ENCODE data around the gene WDR19.

WDR19 gene

DNA sequence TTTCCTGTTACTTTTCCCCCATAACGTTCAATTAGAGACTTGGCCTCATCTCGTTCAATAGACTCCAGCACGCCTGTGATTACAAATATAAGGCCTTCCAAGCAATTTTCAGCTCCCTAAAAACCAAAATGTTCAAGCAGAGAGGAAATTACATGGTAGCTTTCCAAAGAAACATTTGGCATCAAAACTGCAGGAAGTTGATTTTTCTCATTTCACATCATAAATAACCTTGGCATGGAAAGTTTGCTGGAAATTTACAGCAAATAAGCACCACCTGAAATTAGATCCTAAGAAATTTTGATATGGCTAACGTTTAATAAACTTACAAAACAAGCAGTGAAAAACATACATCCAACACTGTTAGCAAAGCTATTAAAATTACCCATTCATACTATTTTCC, 130.5 kb downstream of the WDR19 start:
- no peak for TF ChIP-seq CTCF (IDR thresholded peaks at IDR 0.05; ENCODE audit: insufficient read depth, low read length, poor library complexity, severe bottlenecking)
- no peak overlapping the region for H3K4me3 ChIP-seq (replicated peaks; ENCODE audit: low read depth, low read length)
- DNase-seq (ENCODE audit: extremely low read depth, insufficient read length) = no peak
- H3K27me3 ChIP-seq (replicated peaks; ENCODE audit: control insufficient read depth, insufficient read depth, low read length) = no peaks in the 10 kb centered on the region
- peaks cover 13% of the 10 kb centered on the region for H3K36me3 ChIP-seq (ENCODE audit: control insufficient read depth, insufficient read depth, low read length)

GRCh38 chr4:39319676-39320075, 137.3 kb downstream of the WDR19 start:
- no peak for TF ChIP-seq CTCF (IDR thresholded peaks at IDR 0.05; ENCODE audit: insufficient read depth, low read length, poor library complexity, severe bottlenecking)
- peaks cover 5% of the 10 kb centered on the region for H3K36me3 ChIP-seq (ENCODE audit: control insufficient read depth, insufficient read depth, low read length)
- H3K4me3 ChIP-seq (replicated peaks; ENCODE audit: low read depth, low read length) = no peak overlapping the region
- no peaks in the 10 kb centered on the region for H3K27me3 ChIP-seq (replicated peaks; ENCODE audit: control insufficient read depth, insufficient read depth, low read length)
- DNase-seq (ENCODE audit: extremely low read depth, insufficient read length) = no peak

DNA sequence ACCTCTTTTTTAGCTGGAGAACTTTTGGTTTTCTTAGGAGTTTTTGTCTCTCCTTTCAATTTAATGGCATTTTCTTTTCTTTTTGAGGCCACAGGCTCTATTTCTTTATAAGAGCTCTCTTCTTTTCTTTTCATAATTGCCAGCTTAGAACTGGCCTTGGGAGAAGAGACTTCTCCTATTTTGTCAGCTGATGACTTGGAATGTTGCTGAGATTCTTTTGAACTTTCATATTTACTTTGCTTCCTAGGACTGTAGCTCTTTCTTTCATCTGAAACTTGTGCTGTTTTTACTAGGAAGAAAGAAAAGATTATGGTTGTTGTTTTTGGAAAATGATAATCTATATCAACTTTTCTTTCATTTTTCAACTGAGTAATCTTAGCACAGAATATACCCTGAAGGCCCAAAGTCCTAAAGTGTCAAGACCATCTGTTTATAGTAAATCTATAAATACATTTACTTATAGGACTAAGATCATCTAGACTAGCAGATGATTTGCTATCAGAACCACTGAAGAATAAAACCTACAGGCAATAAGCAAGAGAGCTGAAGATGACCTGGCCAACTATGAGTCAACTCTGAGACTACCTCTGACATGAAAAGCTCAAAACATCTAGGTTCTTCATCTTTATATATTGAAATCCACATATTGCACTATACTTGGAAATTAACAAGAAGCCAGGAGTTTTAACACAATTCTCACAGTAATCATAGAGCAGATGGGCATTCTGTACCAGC, 138.2 kb downstream of the WDR19 start:
- TF ChIP-seq CTCF (IDR thresholded peaks at IDR 0.05; ENCODE audit: insufficient read depth, low read length, poor library complexity, severe bottlenecking) = no peak
- Histone ChIP-seq H3K36me3 (ENCODE audit: control insufficient read depth, insufficient read depth, low read length) (peaks cover 5% of the 10 kb centered on the region), H3K27me3 (replicated peaks; ENCODE audit: control insufficient read depth, insufficient read depth, low read length) (no peaks in the 10 kb centered on the region), H3K4me3 (replicated peaks; ENCODE audit: low read depth, low read length) (no peak overlapping the region)
- DNase-seq (ENCODE audit: extremely low read depth, insufficient read length) = no peak

- H3K27me3 ChIP-seq (replicated peaks; ENCODE audit: control insufficient read depth, insufficient read depth, low read length) = no peaks in the 10 kb centered on the region
- peaks cover 3% of the 10 kb centered on the region for H3K36me3 ChIP-seq (ENCODE audit: control insufficient read depth, insufficient read depth, low read length)
- no peak for TF ChIP-seq CTCF (IDR thresholded peaks at IDR 0.05; ENCODE audit: insufficient read depth, low read length, poor library complexity, severe bottlenecking)
- no peak for DNase-seq (ENCODE audit: extremely low read depth, insufficient read length)
- H3K4me3 ChIP-seq (replicated peaks; ENCODE audit: low read depth, low read length) = no peak overlapping the region
Observed at GRCh38 chr4:39323821-39324220, 141.5 kb downstream of the WDR19 start.

- no peak for TF ChIP-seq CTCF (IDR thresholded peaks at IDR 0.05; ENCODE audit: insufficient read depth, low read length, poor library complexity, severe bottlenecking)
- Histone ChIP-seq H3K4me3 (replicated peaks; ENCODE audit: low read depth, low read length) (no peak overlapping the region), H3K36me3 (ENCODE audit: control insufficient read depth, insufficient read depth, low read length) (peaks cover 3% of the 10 kb centered on the region), H3K27me3 (replicated peaks; ENCODE audit: control insufficient read depth, insufficient read depth, low read length) (no peaks in the 10 kb centered on the region)
- DNase-seq (ENCODE audit: extremely low read depth, insufficient read length) = no peak
Observed at GRCh38 chr4:39324446-39324845, 142.1 kb downstream of the WDR19 start.

Measured in GM06990 (cell line).